Skin epidermis (tissue), 12 donors: Measurements from ENCODE around the gene NFKB1.

Experiments used
- H3K27ac ChIP-seq, 21 experiments: fragments of 200-600 bp; sonication (generic) in 11 of 21; one replicate each; pipeline ENCODE4 v1.5.0; 2020; ENCODE audit warnings: mild to moderate bottlenecking in 3 of 21, inconsistent platforms in 2 of 21, moderate library complexity in 2 of 21
- H3K4me3 ChIP-seq, 7 experiments: fragments of 200-600 bp; sonication (generic) in 2 of 7; one replicate each; pipeline ENCODE4 v1.5.0; 2020; ENCODE audit warnings: inconsistent platforms in 2 of 7, mild to moderate bottlenecking in 2 of 7, moderate library complexity in 1 of 7

NFKB1 gene

DNA sequence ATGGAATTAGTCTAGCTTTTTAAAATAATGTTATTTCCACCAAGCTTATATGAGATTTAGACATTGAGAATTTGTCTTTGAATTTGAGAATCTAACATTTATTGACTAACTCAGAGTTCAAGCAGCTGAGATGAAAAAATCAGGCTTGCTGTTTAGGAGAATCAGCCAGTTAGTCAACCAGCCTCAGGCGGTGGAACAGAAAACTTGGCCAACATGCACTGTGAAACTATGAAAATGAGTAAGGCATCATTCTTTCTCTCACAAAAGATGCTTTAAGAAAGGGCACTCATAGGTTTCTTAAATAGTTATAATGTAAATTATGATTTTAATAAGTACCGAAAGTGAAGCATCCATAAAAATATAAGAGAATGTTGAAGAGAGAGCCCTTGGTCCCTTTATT is 84.2 kb downstream of the NFKB1 start:
- H3K4me3 ChIP-seq = no peak overlapping the region
- no peak overlapping the region for H3K27ac ChIP-seq

DNA sequence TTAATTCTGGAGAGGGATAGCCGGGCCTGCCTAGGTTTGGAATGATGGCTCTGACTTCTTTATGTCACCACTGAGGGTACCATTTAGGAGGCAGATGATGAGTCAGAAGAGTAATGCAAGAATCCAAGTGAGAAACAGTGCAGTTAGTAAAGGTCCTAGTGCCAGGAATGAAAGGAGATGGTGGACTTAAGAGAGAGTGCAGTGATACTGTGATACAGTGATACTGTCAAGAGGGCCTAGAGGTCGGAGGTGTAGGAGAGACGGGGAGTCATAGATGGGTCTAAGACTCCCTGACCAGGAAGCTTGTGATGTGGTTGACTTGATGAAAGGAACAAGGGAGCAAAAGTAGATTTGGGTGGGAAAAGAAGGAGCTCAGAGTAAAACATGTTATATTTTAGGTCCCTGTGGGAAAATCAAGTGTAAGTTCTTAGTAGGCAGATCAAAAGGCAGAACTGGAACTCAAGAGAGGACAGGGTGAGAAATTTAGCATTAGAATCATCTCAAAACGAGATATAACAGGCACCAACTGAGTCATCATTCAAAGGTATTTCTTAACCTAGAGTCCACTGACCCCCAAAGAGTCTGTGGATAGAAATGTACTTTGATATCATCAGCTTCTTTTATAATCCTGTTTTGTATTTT is 85.0 kb downstream of the NFKB1 start:
- no peak overlapping the region for H3K4me3 ChIP-seq
- H3K27ac ChIP-seq = peak overlapping the region in 1 of 21 experiments; percentile 38

DNA sequence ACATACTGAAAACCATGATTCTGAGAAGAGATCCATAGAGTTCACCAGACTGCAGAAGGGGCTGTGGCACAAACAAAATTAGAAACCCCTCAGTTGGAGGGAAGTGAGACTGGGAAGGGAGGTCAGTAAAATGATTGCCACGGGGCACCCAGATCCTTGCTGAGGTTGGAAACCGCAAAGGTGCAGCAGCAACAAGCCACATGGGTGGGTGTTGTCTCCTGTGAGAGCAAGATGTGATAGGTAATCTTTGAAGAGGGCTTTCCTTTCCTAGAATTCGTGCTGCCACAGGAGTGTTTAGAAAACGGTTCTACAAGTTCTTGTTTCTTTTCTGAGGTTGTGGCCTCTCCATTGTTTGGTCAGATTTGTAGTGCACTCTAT is 85.5 kb downstream of the NFKB1 start:
- Histone ChIP-seq H3K4me3 (no peak overlapping the region), H3K27ac (peak overlapping the region in 1 of 21 experiments; percentile 38)

DNA sequence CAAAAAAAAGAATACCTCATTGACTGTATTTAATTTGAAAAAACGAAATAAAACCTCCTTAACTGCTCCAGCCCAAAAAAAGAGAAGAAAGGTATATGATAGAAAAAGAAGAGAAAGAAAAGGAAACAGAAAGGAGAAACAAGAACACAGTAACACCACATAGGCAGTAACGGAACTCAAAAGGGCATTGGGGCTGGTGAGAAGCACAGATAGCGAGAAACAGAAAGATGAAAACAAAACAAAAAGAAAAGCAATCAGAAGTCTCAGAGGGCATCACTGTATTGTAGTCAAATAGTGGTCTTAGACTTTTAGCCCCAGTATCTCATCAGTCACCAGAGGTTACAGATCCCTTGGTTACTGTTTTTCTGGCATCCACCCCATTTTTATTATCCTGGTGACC is 88.6 kb downstream of the NFKB1 start:
- H3K27ac ChIP-seq = no peak overlapping the region
- H3K4me3 ChIP-seq = no peak overlapping the region

DNA sequence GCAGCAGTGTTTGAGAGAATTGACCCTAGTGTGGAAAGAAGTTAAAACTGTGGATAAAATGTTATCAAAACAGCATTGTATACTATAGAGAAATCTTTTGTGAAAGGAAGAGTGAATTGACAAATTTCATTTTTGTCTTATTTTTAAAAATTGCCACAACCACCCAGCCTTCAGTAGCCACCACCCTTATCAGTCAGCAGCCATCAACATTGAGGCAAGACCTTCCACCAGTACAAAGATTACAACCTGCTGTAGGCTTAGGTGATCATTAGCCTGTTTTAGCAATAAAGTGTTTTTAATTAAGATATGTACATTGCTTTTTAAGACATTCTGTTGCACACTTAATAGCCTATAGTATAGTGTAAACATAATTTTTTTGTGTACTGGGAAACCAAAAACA is 91.1 kb downstream of the NFKB1 start:
- Histone ChIP-seq H3K4me3 (no peak overlapping the region), H3K27ac (no peak overlapping the region)

DNA sequence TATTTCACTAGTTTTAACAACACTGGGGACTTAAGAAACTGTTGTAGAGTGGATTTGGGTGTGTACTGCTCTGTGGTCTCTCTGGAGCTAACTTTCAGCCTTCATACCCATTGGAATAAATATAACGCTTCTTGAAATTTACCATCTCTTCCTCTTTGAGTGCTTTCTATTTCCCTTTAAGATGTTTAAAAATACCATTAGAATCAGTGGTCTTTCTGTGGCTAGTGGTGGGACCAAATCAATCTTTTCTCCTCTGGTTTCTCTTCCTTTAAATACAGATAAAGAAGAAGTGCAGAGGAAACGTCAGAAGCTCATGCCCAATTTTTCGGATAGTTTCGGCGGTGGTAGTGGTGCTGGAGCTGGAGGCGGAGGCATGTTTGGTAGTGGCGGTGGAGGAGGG is 92.0 kb downstream of the NFKB1 start:
- Histone ChIP-seq H3K27ac (no peak overlapping the region), H3K4me3 (no peak overlapping the region)

DNA sequence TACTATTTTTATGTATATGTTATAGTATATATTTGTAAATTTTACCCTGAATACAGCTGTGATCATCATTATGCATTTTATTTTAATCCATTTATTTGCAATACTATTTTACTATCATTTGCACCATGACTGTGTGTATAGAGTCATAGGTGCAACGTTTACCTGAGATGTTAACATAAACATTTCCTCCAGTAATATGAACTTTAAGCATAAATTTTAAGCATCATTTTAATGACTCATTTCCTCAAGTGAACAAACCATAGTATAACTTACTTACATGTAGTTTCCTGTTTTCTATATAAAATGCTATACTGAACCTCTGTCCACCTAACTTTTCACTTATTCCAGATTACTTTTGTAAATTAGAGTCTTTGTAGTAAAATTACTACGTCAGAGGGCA is 92.8 kb downstream of the NFKB1 start:
- Histone ChIP-seq H3K4me3 (no peak overlapping the region), H3K27ac (no peak overlapping the region)

DNA sequence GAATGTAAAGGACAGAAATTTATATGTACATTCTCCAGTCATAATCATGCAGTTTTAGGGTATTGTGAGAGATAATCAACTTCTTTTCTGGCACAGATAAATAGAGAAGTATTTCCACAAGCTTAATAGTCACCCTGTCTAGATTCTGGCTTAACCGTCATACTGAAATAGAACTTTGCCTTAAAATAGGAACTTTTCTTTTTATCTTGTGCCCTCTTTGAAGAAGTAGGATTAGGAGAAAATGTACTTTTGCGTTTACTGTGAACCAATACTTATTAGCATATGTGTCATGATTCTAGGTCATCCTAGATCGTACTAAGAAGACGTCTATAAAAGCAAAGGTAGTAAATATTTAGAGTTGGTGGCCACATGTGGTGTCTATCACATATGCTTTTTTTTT is 95.4 kb downstream of the NFKB1 start:
- Histone ChIP-seq H3K4me3 (no peak overlapping the region), H3K27ac (peak overlapping the region in 1 of 21 experiments; percentile 18)

DNA sequence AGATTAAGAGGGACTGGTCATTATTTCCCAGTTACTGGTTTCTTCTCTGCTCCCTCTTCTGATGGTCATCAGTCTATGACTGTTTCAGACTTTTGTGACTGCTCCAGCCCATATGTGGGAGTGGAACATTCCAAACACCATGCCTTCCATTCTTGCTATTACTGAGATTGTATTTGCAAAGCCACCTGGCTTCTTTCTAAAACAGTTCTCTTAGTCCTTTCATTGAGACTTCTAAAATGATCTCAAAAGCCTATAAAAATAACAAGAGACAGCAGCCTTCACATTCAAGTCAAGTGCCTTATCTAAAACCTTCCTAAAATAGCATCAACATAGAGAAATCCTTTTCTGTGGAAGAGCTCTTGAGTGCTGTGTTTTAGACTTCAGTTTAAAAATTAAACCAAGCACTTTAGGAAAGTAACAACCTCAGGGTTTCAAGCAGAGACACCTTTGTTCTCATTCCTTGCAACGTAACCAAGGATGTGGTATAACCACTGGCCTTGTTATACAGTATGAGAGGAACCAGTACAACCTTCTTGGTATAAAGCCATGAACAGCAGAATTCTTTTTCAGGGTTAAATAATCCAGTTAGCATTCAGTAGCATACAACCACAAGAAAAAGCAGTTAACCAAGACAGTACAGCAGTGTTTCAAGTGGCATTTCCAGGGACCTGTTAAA is 97.1 kb downstream of the NFKB1 start:
- Histone ChIP-seq H3K4me3 (no peak overlapping the region), H3K27ac (peak overlapping the region in 7 of 21 experiments; percentile 19 to 82 (median 32))

DNA sequence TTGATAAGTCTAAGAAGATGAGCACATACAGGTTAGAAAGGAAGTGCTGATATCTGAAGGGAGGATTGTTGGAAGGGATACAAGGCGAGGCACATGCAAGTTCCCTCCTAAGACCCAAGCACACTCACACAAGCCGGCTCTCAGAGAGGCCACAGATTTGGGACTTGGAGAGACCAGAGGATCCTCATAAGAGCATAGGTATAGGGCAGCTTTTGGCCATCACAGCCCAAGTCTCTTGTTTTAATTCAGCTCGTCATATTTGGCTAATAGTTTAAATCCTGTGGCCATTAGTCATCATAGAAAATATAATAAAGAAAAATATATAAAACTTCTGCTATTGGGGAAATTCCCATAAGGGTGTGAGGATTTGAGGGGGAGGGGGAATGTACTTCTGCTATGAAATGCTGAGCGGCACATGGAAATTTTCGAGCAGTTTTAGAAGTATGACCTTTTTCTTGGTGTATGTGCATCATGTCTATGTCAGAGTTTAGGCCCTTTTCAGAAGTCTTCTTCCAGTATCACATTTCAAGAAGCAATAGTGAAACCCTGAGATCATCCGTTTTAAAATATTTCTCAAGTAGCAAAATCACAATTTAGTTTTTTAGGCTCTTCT is 97.7 kb downstream of the NFKB1 start:
- peak overlapping the region in 7 of 21 experiments; percentile 19 to 82 (median 32) for H3K27ac ChIP-seq
- no peak overlapping the region for H3K4me3 ChIP-seq

DNA sequence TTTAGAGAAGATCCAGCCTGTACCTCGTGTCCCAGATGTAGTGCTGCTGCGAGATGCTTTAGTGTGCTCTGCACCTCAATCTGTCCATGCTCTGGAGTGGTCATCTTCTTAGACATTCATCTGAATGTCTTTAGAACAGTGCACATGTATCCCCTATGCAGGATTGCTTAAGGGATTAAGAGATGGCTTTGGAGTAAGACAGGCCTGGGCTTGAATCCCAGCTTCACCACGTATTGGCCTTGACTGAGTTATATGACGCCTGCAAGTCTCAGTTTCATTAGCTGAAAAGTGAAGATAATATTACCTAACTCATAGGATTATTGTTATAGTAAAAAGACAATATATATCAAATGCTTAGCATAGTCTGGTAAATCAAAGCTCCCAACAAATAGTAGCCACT is 98.3 kb downstream of the NFKB1 start:
- H3K4me3 ChIP-seq = no peak overlapping the region
- peak overlapping the region in 4 of 21 experiments; percentile 13 to 82 (median 36) for H3K27ac ChIP-seq

DNA sequence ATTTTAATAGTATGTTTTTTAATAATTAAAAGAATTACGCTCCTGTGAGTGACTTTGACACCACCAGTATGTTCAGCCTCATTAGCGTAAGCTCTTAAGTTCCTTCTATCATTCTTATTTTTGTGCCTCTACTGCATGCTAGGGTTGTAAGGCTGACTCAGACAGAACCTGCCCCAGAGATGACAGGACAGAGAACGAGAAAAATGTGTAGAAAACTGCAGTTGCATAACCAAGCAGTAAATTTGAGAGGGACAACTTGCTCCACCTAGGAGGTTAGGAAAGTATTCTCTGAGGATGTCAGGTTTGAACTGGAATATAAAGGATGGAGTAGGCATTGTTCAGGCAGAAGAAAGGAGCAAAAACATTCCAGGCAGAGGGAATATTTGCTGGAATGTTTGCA is 98.7 kb downstream of the NFKB1 start:
- H3K4me3 ChIP-seq = no peak overlapping the region
- H3K27ac ChIP-seq = peak overlapping the region in 2 of 21 experiments; percentile 13 to 26

DNA sequence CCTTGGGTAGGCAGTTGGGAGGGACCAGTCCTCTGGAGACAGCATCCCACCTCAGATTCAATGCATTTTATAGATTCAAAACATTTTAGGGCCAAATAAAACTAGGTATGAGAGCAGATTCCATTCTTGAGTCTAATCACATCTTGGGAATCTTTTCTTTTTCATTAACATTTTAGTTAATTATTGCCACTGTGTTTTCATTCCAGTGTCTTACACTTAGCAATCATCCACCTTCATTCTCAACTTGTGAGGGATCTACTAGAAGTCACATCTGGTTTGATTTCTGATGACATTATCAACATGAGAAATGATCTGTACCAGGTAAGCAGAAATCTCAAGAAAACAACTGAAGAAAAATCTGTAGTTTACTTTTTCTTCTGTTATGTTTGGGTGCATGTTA is 99.5 kb downstream of the NFKB1 start:
- Histone ChIP-seq H3K4me3 (no peak overlapping the region), H3K27ac (peak overlapping the region in 1 of 21 experiments; percentile 7)

DNA sequence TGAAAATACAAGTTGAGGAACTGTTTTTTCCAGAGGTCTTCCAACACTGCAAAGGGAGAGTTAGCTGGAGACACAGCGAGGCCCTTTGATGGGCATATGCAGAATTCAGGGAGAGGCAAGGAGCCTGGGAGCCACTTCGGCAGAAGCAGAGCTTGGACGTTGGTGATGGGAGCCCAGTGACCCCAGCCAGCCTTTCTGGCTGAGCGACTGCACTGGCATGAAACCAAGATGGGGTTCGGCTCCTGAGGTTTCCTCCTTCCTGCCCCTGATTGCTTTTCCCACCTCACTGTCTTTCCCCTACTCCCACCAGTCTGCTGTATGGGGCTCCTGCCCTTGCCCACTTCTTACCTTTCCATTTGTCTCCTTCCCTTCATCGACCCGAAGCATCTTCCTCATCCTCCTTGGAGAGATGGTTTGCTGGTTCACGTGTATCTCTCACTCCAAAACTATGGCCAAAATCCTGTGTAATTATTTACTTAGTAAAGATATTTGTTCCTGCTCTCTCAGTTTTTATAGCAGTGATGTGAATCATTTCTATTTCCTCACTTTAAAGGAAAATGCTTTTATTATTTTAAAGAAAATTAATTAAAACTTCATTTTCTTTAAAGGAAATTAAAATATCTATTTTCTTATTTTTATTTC is 100.5 kb downstream of the NFKB1 start:
- Histone ChIP-seq H3K27ac (no peak overlapping the region), H3K4me3 (no peak overlapping the region)

DNA sequence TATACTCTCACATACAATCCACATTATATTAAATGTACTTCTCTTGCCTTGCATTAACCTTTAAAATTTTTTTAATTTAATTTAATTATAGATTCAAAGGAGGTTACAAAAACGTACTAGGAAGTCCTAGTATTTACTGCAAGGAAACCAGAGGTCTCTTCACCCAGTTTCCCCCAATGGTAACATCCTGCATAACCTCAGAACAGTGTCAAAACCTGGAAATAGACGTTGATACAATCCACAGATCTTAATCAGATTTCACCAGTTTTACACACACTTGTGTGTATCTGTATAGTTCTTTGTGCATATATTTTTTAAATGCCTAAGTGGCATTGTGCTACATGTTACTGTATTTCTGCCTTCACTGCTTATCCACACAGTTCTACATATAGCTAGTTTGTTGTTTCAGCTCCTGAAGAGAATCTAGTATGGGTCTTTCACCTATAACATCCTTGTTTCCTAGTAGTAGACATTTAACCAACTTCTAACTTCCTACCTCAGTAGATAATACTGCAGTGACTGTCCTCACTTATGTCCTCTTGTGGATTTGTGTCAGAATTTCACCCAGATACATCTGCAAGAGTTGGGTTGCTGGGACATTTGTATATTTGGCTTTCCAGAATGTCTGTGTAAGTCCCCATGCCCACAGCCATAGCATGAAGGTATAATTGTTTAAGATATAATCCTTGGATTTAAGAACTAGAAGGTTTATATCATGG is 103.2 kb downstream of the NFKB1 start:
- H3K27ac ChIP-seq = no peak overlapping the region

DNA sequence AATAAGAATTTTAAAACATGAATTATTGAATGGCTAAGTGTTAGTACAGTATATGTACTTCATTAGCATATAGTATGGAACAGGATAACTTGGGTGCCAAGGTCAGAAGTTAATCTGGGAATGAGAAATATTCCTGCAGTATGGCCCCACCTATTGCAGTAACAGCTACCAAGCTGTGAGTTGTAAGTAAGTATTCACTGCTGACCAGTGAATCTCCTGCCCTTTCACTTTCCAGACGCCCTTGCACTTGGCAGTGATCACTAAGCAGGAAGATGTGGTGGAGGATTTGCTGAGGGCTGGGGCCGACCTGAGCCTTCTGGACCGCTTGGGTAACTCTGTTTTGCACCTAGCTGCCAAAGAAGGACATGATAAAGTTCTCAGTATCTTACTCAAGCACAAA is 105.1 kb downstream of the NFKB1 start:
- H3K4me3 ChIP-seq = no peak overlapping the region
- no peak overlapping the region for H3K27ac ChIP-seq

More for the DNA sequence above, 103.2 kb downstream of the NFKB1 start:
- no peak overlapping the region for H3K4me3 ChIP-seq

DNA sequence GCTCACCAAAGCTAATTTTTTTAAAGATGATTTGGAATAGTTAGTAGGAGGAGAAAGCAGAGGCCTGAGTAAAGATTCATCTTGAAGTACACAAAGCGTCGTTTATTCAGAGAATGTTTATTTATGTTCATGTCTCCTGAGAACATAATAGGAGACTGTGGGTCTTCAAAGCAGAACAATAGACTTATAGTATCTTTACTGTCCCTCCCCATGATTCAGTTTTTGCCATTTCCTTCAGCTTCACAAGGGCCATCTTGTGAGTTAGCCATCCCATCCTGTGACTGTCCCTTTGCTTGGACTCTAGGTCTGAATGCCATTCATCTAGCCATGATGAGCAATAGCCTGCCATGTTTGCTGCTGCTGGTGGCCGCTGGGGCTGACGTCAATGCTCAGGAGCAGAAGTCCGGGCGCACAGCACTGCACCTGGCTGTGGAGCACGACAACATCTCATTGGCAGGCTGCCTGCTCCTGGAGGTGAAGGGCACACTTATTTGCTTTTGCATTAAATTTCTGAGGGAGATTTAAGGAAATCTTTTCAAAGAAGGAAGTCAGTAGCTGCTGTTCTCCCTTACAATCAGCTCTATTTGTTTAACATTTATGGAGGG is 105.8 kb downstream of the NFKB1 start:
- H3K4me3 ChIP-seq = no peak overlapping the region
- H3K27ac ChIP-seq = peak overlapping the region in 1 of 21 experiments; percentile 6

DNA sequence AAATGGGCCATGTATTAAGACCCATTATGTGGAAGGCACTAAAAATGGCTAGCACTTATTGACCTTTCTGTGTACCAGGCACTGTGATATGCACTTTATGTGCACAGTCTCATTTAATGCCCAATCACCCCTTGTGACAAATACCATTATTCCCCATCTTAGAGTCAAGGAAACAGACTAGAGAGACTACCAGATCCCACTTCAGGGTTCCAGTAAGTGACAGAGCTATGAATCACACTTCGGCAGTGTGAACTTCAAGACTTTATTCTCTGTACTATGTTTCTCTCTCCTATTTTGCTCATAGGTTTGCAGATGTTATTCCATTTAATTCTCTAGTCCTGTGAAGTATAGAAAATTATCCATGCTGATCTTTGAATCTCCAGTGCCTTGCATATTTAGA is 107.0 kb downstream of the NFKB1 start:
- no peak overlapping the region for H3K27ac ChIP-seq

DNA sequence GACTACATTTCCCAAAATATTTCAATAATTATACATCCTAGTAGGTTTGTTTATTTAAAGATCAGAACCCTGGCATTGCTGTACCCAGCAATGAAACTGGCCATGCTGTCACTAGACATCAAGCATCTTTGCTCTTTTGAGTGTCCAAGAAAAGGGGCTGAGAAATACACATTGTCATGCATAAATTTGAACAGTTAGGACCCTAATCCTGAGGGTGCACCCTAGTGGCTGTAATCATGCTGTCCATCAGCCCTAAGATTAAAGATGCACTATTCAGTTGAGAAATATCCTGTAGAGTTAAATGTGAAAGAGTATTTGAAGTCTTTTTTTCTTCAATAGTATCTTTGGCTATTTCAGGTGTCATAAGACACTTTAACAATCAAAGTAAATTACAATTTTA is 108.8 kb downstream of the NFKB1 start:
- peak overlapping the region in 1 of 21 experiments; percentile 26 for H3K27ac ChIP-seq
- H3K4me3 ChIP-seq = no peak overlapping the region

More for the DNA sequence above, 107.0 kb downstream of the NFKB1 start:
- no peak overlapping the region for H3K4me3 ChIP-seq

DNA sequence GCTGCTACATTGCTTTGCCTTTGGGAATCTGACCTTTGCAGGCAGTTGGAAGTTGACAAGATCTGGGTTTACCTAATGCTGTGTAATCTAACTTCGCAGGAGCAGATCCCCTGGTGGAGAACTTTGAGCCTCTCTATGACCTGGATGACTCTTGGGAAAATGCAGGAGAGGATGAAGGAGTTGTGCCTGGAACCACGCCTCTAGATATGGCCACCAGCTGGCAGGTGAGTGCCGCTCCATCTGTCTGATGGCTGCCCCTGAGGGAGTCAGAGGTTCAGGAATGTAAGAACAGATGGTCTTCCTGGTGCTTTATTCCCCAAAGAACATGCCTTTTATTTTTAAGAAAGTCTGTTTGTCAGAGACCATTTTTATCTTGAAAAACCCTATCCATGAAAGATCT is 109.3 kb downstream of the NFKB1 start:
- peak overlapping the region in 2 of 21 experiments; percentile 13 to 26 for H3K27ac ChIP-seq

More for the DNA sequence above, 109.3 kb downstream of the NFKB1 start:
- H3K4me3 ChIP-seq = no peak overlapping the region
